SU-DHL-6 (cell line): Measurements from ENCODE around the gene VPS26A.

Experiments
- H2AFZ ChIP-seq: fragments of 200-600 bp; sonication (generic); 2 replicates; pipeline ENCODE4 v1.6.1; 2014; ENCODE audit warnings: low read depth, mild to moderate bottlenecking, moderate library complexity, mixed read lengths, antibody characterized with exemption, low read length; ENCODE audit not compliant: severe bottlenecking
- H3F3A ChIP-seq: fragments of 200-600 bp; shearing (Covaris generic); 2 replicates; pipeline ENCODE4 v1.6.0; 2016; ENCODE audit warnings: antibody characterized with exemption, mild to moderate bottlenecking; ENCODE audit not compliant: insufficient read depth
- H3K27ac ChIP-seq: fragments of 200-600 bp; sonication (generic); 2 replicates; pipeline ENCODE4 v1.5.1; 2016; ENCODE audit warnings: low read depth, mild to moderate bottlenecking, low read length, moderate library complexity, mixed read lengths
- H3K27me3 ChIP-seq: fragments of 200-600 bp; sonication (generic), shearing (Covaris generic); 2 replicates; pipeline ENCODE4 v1.6.0; 2014; ENCODE audit warnings: mild to moderate bottlenecking, low read length
- H3K36me3 ChIP-seq: fragments of 200-600 bp; sonication (generic); 2 replicates; pipeline ENCODE4 v1.6.1; 2014; ENCODE audit warnings: mild to moderate bottlenecking, low read length, mixed read lengths
- H3K4me2 ChIP-seq: fragments of 300-600, 200-600 bp; shearing (Covaris generic), sonication (generic); 2 replicates; pipeline ENCODE4 v1.6.0; 2014; ENCODE audit warnings: low read length, low read depth, mild to moderate bottlenecking; ENCODE audit not compliant: poor library complexity, severe bottlenecking
- H3K4me3 ChIP-seq: fragments of 200-600 bp; sonication (generic); 2 replicates; pipeline ENCODE4 v1.5.1; 2014; ENCODE audit warnings: antibody characterized with exemption, low read length, mild to moderate bottlenecking, mixed read lengths; ENCODE audit not compliant: insufficient read depth, poor library complexity, severe bottlenecking
- H3K79me2 ChIP-seq: fragments of 200-600 bp; sonication (generic); 2 replicates; pipeline ENCODE4 v1.6.1; 2014; ENCODE audit warnings: mild to moderate bottlenecking, low read length, moderate library complexity; ENCODE audit not compliant: insufficient read depth
- H3K9ac ChIP-seq: fragments of 200-600 bp; sonication (generic); 2 replicates; pipeline ENCODE4 v1.7.0; 2014; ENCODE audit warnings: mild to moderate bottlenecking, low read length
- H3K9me2 ChIP-seq: fragments of 200-600 bp; sonication (generic); replicated peaks from 2 replicates; pipeline ENCODE4 v1.6.1; 2014; ENCODE audit warnings: low read length; ENCODE audit not compliant: insufficient read depth
- H3K9me3 ChIP-seq: fragments of 200-600 bp; sonication (generic); 2 replicates; pipeline ENCODE4 v1.6.1; 2014; ENCODE audit warnings: low read length, mixed read lengths; ENCODE audit not compliant: insufficient read depth
- H4K20me1 ChIP-seq: fragments of 200-600 bp; sonication (generic); 2 replicates; pipeline ENCODE4 v1.6.1; 2014; ENCODE audit warnings: low read depth, mild to moderate bottlenecking, antibody characterized with exemption, low read length, moderate library complexity, mixed read lengths
- EZH2phosphoT487 ChIP-seq: fragments of 200-600 bp; sonication (generic), shearing (Covaris generic); conservative IDR thresholded peaks from 2 replicates; pipeline ENCODE4 v1.6.1; 2018; ENCODE audit warnings: mild to moderate bottlenecking, antibody characterized with exemption, low read length, moderate library complexity, mixed read lengths
- TF ChIP-seq, protein P1 (sequence below): fragments of 200-600 bp; sonication (generic); IDR thresholded peaks from one replicate; pipeline ENCODE4 v1.5.1; 2017; ENCODE audit warnings: antibody characterized with exemption, mild to moderate bottlenecking, low read length, moderate library complexity; ENCODE audit not compliant: insufficient read depth, poor library complexity, severe bottlenecking

Gene VPS26A

DNA sequence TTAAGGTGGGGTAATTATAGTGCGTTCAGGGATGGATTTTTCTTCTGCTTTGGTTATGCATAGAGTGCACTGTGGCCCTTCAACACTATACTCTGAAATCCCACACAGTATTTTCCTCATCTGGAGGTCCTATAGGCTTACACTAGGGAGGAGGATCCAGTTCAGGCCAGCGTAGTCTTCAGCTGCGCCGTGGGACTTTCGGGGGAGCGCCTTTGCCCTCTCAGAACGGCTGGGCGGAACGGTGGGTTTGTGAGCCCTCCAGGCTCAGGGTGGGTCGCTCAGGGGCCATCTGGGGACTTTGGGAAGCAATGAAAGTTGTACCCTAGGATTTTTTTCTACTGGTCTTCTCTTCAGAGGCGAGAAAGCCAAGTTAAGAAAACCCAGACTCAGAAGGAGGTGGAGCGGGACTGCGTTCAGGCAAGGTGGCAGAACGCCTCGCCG lies 652 bp upstream of the VPS26A start:
- no peaks in the 10 kb centered on the region for H3K9me2 ChIP-seq
- H2AFZ ChIP-seq = peak overlapping the region; percentile 88
- H4K20me1 ChIP-seq = 0 out of 2 replicates have a peak, but pooled peaks cover 4% of the 10 kb centered on the region
- peak overlapping the region; percentile 80 for H3K4me2 ChIP-seq
- peak overlapping the region; percentile 53 for H3K27ac ChIP-seq
- no peaks in the 10 kb centered on the region for H3K9me3 ChIP-seq
- H3K27me3 ChIP-seq = no peaks in the 10 kb centered on the region
- TF ChIP-seq, protein P1, sequence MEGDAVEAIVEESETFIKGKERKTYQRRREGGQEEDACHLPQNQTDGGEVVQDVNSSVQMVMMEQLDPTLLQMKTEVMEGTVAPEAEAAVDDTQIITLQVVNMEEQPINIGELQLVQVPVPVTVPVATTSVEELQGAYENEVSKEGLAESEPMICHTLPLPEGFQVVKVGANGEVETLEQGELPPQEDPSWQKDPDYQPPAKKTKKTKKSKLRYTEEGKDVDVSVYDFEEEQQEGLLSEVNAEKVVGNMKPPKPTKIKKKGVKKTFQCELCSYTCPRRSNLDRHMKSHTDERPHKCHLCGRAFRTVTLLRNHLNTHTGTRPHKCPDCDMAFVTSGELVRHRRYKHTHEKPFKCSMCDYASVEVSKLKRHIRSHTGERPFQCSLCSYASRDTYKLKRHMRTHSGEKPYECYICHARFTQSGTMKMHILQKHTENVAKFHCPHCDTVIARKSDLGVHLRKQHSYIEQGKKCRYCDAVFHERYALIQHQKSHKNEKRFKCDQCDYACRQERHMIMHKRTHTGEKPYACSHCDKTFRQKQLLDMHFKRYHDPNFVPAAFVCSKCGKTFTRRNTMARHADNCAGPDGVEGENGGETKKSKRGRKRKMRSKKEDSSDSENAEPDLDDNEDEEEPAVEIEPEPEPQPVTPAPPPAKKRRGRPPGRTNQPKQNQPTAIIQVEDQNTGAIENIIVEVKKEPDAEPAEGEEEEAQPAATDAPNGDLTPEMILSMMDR = no peak
- no peak for TF ChIP-seq EZH2phosphoT487
- peak overlapping the region; percentile 67 for H3K4me3 ChIP-seq
- no peaks in the 10 kb centered on the region for H3K36me3 ChIP-seq
- peaks cover 39% of the 10 kb centered on the region for H3K79me2 ChIP-seq
- H3F3A ChIP-seq = peaks cover 7% of the 10 kb centered on the region; the same call in 1 of the 2 replicates
- H3K9ac ChIP-seq = peak overlapping the region; percentile 74

DNA sequence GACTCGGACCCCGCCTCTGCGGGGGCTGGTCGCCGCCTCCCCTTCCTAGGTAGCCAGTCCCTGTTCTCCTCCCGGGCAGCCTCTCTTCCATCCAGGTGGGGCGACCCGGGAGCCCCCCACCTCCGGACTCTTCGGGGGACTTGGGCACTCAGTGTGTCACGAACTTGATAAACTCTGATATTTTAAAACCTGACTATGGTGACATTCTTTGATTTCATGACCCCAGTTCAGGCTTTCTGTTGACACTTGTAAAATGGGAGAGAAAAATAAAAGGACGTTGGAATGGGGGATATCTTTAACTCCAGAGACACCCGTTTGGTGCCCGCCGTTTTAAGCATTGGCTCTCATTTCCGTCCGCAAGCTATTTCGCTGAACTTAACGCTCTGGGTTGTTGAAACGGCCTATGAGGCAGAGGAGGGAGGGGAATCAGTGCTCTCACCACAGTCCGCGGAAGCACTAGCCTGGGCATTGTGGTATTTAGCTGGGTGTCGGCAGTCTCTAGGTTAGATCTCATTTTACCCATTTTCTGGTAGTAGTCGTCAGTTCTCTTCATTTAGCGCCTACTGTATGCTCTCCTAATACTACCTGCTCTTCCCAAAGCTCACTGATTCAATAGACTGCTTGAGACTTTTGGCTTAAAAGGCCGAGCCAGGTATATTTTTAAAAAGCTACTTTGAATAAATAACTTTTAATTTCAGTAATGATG lies 738 bp downstream of the VPS26A start:
- peaks cover 52% of the 10 kb centered on the region for H3K79me2 ChIP-seq
- peak overlapping the region; percentile 37; the same call in 1 of the 2 replicates for H3K27ac ChIP-seq
- peaks cover 7% of the 10 kb centered on the region; the same call in 1 of the 2 replicates for H3F3A ChIP-seq
- H3K9ac ChIP-seq = peak overlapping the region; percentile 74
- H3K9me3 ChIP-seq = no peaks in the 10 kb centered on the region
- peak overlapping the region; percentile 90 for H3K4me2 ChIP-seq
- H3K9me2 ChIP-seq = no peaks in the 10 kb centered on the region
- peak overlapping the region; percentile 67 for H3K4me3 ChIP-seq
- TF ChIP-seq, protein P1 = no peak
- TF ChIP-seq EZH2phosphoT487 = no peak
- no peaks in the 10 kb centered on the region for H3K27me3 ChIP-seq
- 0 out of 2 replicates have a peak, but pooled peaks cover 4% of the 10 kb centered on the region for H4K20me1 ChIP-seq
- peak overlapping the region; percentile 66 for H2AFZ ChIP-seq
- H3K36me3 ChIP-seq = no peaks in the 10 kb centered on the region

DNA sequence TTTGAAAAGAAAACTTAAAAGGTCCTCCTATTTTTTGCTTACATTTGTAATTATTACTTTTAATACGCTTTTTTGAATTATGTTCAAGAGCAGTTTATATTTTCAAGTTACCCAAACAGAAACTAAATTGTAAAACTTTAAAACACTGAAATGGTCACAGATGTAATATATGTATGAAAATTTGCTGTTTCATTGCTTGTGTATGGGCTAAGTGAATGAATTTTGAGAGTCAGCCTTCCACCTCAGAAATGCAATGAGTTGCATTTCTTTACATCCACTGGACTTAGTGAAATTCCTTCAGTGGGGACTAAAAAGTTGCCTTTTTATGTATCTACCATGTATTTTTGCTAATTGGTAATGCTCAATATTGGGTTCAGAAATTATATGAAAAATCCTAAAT lies 1.6 kb downstream of the VPS26A start:
- Histone ChIP-seq H3K27me3 (no peaks in the 10 kb centered on the region), H3K9me2 (no peaks in the 10 kb centered on the region), H3K9me3 (no peaks in the 10 kb centered on the region), H3K4me3 (peak overlapping the region; percentile 67), H4K20me1 (0 out of 2 replicates have a peak, but pooled peaks cover 4% of the 10 kb centered on the region), H3K9ac (peak overlapping the region; percentile 74), H3K4me2 (peak overlapping the region; percentile 90), H3K79me2 (peaks cover 61% of the 10 kb centered on the region), H3K27ac (0 out of 2 replicates have a peak overlapping the region, but pooled peaks have one; percentile 37), H3F3A (peaks cover 7% of the 10 kb centered on the region; the same call in 1 of the 2 replicates), H2AFZ (no peak overlapping the region), H3K36me3 (no peaks in the 10 kb centered on the region)
- TF ChIP-seq EZH2phosphoT487 = no peak
- TF ChIP-seq, protein P1 = no peak
